Stimulated activated naive B cell treated with anti-CD40 and anti-IgM and Interleukin-4, amounts not matched to agents 10 μg/mL and 1 μg/mL and 100 μg/mL, for 72 hours (primary cell): ENCODE data around the gene KIAA1210.
"Not testable (repeated sequence)": the region's sequence is repeated elsewhere in the genome, so short reads cannot be mapped to it uniquely, and the experiment has no call there.

ENCODE experiments used
- ATAC-seq, 2 donors: fragments of 150-1000 bp; cut with Tn5 transposase; replicated peaks; 2 replicates each; pipeline ENCODE4 v1.10.0; 2021; ENCODE audit warnings: moderate library complexity in 1 of 2
- DNase-seq: peaks from one replicate; pipeline ENCODE4 v3.0.0; 2021
- H3K27ac Mint-ChIP-seq: one replicate; pipeline ENCODE4 v1.8.0; 2022; ENCODE audit warnings: mild to moderate bottlenecking, mixed read lengths
- H3K27me3 Mint-ChIP-seq, 2 donors: one replicate each; pipeline ENCODE4 v1.8.0; 2022; ENCODE audit warnings: mixed read lengths in 2 of 2
- H3K36me3 Mint-ChIP-seq, 2 donors: one replicate each; pipeline ENCODE4 v1.8.0; 2022; ENCODE audit warnings: mixed read lengths in 2 of 2, mild to moderate bottlenecking in 1 of 2
- H3K4me1 Mint-ChIP-seq, 2 donors: one replicate each; pipeline ENCODE4 v1.8.0; 2022; ENCODE audit warnings: mixed read lengths in 2 of 2, mild to moderate bottlenecking in 1 of 2
- H3K4me3 Mint-ChIP-seq, 2 donors: one replicate each; pipeline ENCODE4 v1.8.0; 2022; ENCODE audit warnings: mild to moderate bottlenecking in 2 of 2, mixed read lengths in 2 of 2, moderate library complexity in 1 of 2
- H3K9me3 Mint-ChIP-seq, 2 donors: one replicate each; pipeline ENCODE4 v1.8.0; 2022; ENCODE audit warnings: mixed read lengths in 2 of 2, mild to moderate bottlenecking in 1 of 2

KIAA1210 gene

GRCh38 chrX:119040432-119040831, 87.2 kb downstream of the KIAA1210 start:
- DNase-seq, result no peak
- Mint-ChIP-seq H3K27me3 (peaks cover 0 to 5% of the 10 kb centered on the region in 2 donors), H3K27ac (no peak overlapping the region), H3K36me3 (no peaks in the 10 kb centered on the region), H3K9me3 (no peaks in the 10 kb centered on the region), H3K4me3 (no peak overlapping the region), H3K4me1 (no peaks in the 10 kb centered on the region)
- ATAC-seq, result no peak

- Mint-ChIP-seq H3K9me3 (peaks cover 5 to 11% of the 10 kb centered on the region in 2 donors), H3K4me1 (no peaks in the 10 kb centered on the region), H3K36me3 (no peaks in the 10 kb centered on the region), H3K4me3 (no peak overlapping the region), H3K27ac (no peak overlapping the region), H3K27me3 (peaks cover 6 to 17% of the 10 kb centered on the region in 2 donors)
- ATAC-seq, result no peak
- no peak for DNase-seq
Measured at GRCh38 chrX:119036107-119037029, 91.2 kb downstream of the KIAA1210 start.

- no peak for DNase-seq
- peaks cover 6 to 12% of the 10 kb centered on the region in 2 donors for H3K27me3 Mint-ChIP-seq
- no peaks in the 10 kb centered on the region for H3K4me1 Mint-ChIP-seq
- H3K36me3 Mint-ChIP-seq, result no peaks in the 10 kb centered on the region
- H3K9me3 Mint-ChIP-seq, result peaks cover 5 to 11% of the 10 kb centered on the region in 2 donors
- no peak for ATAC-seq
- H3K4me3 Mint-ChIP-seq, result no peak overlapping the region
- no peak overlapping the region for H3K27ac Mint-ChIP-seq
Measured at GRCh38 chrX:119030990-119031389, 96.6 kb downstream of the KIAA1210 start.

- not testable (repeated sequence) for DNase-seq, H3K4me1 Mint-ChIP-seq, H3K27ac Mint-ChIP-seq, ATAC-seq, H3K4me3 Mint-ChIP-seq, H3K36me3 Mint-ChIP-seq
- Mint-ChIP-seq H3K27me3 (peaks cover 11 to 18% of the 10 kb centered on the region in 2 donors), H3K9me3 (peaks cover 5 to 11% of the 10 kb centered on the region in 2 donors)
Measured at GRCh38 chrX:119029656-119030055, 98.0 kb downstream of the KIAA1210 start.

GRCh38 chrX:119028733-119029330, 98.8 kb downstream of the KIAA1210 start:
- peaks cover 11 to 18% of the 10 kb centered on the region in 2 donors for H3K27me3 Mint-ChIP-seq

More at GRCh38 chrX:119028733-119029330, 98.8 kb downstream of the KIAA1210 start:
- Mint-ChIP-seq H3K36me3 (no peaks in the 10 kb centered on the region), H3K4me1 (no peaks in the 10 kb centered on the region), H3K9me3 (peaks cover under 1 to 6% of the 10 kb centered on the region in 2 donors), H3K4me3 (no peak overlapping the region), H3K27ac (no peak overlapping the region)
- ATAC-seq (no peak), DNase-seq (no peak)
